Ecto neural progenitor cell (in vitro differentiated cells): ENCODE results near the gene TMPRSS7.

Experiments used
- DNase-seq: peaks from one replicate; pipeline ENCODE4 v3.0.0-alpha.2; 2018; ENCODE audit warnings: low spot score

Gene TMPRSS7

DNA sequence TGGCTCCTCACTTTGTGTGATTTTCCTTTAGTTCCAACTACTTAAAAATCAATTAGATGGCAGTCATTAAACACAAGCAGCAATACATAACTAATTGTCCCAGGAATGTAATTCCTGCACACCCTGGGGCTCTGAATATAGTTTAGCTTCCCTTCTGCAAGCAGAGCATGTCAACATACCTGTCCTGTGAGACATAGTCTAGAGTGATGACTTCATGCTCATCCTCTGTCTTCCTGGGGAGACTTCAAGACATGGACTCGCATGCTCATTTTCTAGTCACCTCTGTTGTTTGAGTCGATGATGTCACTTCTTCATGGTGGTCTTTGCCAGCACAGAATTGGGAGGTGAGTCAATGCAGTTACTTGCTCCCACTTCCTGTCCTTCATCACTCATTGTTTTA is 67.4 kb downstream of the TMPRSS7 start:
- no peak for DNase-seq

DNA sequence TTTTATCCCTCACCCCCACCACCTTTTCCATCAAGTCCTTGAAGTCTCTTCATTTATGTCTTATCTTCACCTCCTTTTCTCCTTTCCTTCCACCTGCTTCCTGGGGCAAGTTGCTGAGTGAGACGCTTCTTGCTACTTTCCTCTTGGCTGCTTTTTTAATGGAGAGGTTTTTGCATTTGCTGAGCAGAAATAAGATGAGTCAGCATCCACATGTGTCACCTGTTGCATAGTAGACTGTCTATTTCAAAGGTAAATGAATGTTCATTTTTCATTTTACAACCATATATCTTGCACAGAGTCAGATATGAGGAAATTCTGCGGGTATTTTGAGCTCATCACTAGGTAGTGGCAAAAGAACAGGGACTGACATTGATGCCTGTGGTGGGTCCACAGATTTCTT is 70.2 kb downstream of the TMPRSS7 start:
- no peak for DNase-seq

DNA sequence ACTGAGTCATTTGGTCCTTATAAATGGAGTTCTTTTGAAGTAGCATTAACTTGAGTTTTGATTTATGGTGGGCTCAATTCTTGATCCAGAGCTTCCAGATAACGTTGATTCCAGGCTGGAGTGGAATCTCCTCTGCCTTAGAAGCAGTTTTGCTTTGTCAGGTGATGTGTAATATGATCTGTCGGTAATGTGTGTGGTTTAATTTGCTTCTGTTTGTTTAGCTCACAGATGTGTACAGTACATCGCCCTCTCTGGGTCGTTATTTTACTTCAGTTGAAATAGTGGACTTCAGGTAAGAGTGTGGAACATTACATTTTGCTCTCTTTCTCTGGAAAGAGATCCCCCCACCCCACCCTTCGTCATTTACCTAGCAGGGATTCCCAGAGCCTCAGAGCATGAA is 74.8 kb downstream of the TMPRSS7 start:
- no peak for DNase-seq

DNA sequence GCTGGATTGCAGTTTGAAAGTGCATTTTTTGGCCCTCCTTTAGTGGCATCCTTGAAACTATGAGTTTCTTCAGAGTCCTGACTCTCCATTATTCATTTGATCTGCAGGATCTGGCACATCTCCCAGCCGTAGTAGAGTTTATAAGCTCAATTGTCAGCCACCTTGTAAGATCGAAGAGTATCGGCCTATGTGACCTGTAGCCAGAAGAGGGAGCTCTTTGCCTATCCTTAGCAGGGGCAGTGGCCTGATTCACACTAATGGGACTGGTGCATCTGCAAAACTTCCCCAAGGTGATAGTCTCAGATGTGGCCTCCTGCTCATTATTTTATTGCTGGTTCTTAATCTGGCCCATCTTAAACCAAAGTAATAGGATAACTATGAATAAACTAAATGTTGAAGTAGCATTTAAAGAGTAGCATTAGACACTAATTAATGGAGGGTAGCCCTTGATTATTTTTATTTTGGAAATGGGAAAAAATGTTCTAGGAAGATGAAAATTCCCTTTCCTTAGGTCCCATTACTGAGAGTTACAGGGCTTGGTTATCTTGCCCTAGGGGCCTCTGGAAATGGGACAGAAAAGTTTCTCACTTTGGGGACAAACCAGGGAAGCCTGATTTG is 77.4 kb downstream of the TMPRSS7 start:
- DNase-seq, result peak; percentile 61

DNA sequence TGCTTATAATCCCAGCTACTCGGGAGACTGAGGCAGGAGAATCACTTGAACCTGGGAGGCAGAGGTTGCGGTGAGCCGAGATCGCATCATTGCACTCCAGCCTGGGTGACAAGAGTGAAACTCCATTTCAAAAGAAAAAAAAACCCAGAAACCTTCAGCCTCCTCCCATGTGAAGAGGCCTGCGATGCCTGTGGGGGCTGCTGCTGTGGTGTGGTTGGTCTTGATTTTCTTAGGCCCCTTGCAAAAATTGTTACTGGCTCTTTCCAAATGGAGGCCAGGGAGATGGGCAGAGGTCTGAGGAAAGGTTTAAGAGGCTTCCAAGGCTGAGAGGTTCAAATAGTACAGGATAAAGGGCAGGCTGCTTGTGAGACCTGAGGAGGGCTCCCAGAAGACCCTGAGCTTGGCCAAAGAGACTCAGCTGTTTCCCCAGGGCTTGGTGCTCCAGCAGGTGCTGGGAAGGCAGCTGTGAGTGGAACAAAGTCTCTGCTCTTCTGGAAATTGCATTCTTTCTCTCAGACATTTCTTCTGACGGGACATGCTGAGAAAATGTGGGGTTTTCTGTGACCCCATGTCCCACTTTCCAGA is 80.1 kb downstream of the TMPRSS7 start:
- DNase-seq, result no peak

DNA sequence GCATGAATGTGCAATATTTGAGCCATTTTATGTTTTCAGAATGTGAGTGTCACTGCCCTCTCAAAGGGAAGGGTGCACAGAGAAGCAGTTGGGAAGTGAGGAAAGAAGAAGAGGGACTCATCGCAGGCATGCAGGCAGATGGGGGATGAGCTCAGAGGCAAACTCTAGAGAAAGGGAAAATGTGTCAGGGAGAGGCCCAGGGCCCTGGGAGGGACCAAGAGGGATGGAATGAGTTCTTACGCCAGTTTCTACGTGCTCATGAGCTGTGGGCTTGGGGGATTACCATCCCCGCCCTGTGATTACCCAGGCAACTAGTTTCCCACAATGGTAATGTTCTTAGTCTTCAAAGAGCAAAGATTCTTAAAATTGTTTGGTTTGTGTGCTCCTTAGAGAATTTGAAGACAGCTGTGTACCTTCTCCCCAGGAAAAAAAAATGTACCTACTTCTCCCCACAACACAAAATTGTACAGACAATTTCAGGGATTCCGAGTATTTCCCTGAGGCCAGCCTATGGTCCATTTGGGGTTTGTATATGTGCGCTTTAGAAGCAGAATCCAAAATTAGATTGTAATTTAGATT is 80.7 kb downstream of the TMPRSS7 start:
- DNase-seq, result no peak

DNA sequence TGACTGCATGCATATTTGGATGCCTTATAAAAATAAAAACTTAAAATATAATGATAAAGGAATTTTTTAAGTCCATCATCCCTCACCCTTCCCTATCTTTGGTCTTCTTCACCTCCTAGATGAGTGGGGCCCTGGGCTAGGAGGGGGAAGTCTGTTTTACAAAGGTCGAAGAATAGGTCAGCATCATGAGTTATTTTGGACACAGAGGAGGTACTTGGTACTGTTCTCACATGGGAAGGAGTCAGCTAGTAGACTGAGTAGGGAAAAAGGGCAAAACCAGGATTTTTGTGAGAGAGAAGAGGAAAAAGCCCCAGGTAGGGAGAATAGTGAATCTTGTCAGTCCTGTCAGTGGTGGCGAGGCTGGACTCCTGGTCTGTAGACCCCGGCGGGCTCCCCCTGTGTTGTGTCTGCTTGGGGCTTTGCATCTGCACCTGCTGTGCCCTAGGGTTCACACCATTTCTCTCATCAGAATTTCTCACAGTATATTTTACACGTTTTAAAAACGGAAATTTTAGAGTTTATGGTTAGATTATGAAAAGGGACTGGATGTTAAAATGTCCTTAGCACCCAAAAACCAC is 81.4 kb downstream of the TMPRSS7 start:
- DNase-seq, result no peak

DNA sequence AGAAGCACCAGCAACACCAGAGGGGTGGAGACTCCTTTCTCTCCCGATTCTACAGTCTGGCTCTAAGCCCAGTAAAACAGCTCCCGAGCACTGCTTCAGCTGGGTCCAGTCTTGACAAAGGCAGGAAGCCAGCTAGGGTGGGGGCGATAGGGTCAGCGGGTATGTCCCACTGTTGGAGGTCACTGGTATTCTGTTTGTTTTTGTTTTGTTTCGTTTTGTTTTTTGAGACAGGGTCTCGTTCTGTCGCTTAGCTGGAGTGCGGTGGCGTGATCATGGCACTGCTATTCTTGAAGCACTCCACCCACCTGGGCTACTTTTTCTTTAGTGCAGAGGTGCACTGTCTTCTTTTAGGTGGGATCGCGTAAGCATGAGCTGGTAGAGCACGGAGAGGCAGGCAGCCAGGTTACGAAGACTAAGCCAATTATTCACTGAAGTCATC is 82.2 kb downstream of the TMPRSS7 start:
- DNase-seq, result no peak

DNA sequence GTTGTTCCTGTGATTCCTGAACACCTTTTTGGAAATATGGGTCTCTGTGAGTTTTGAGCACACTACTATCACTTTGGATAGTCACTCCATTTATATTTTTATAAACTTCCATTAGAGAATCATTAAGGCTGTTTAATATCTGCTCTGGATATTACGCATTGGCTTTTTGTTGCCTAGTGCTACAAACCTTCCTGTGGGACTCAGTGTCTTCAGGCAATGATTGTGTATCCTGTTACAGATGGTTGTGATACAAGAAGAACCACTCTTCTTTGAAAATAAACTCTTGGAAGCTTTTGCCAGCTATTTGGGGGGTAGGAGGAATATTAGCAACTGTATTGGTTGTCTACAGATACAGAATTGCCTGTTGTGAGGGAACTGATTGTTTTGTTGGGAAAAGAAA is 82.9 kb downstream of the TMPRSS7 start:
- no peak for DNase-seq

DNA sequence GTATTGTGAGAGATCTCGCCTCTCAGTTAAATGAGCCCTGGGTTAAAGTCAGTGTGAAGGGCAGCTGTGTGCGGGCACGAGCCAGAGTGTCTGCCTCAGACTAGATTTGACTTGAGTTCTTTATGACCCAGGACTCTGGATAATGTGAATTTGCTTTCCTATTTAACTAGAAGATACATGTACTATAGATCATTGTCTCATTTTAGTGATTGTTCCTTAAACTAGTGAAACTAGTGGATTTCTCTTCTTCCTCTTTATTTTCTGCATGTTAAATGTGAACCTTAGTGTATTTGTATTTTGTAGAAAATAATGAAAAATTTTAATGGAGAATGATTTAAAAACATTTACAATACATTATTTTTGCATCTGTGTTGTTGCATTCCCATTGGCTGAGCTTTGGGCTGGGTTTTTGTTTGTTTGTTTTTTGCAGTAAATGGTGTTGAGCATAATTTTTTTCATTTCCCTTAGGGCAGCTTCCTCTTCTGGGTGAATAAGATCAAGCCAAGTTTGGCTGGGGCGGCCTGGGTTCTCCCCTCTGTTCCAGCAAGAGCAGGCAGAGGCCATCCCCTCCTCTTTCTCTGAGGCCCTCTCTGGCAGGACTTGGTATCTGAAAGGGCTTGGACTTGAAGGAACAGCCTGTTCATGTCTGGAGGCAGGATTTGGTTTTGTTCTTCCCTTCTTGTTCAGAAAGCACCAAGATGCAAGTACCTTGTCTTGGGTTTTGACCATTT is 83.5 kb downstream of the TMPRSS7 start:
- DNase-seq, result no peak

DNA sequence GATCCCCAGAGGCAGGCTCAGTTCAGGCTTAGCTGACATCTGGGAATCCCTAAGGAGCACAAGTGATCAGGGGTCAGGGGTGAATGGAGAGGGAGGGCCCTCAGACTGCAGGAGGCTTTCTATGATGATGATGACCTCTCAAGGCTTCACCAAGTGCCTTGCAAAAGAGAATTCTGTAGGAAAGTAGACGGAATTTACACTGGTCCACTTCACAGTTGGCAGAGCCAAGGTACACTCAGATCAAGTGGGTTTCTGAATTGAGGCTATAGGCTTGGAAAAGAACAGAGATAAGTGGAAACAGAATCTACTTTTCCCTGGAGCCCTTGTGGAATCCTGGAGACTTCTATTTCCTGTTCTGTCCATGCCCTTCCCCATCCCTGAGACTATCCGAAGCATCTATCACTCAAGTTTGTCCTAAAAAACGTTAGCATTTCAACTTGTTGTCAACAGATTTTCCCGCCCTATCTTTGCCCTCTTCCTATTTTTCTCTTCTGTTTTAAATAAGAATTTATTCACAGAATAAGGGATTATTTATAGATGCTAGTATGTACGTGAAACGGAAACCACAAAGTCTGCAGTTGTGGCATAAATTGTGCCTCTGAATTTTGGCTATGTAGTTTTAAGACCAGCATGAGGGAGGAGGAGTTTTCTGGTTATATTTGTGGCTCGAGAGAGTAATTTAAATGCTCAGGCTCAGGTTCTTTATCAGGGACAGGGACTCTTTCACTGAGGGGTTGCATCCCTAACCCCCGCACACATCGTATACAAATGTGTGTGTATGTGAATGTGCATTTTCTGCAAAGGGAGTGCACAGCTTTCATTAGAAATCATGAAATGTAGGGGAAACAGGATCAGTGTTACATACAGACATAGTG is 85.7 kb downstream of the TMPRSS7 start:
- DNase-seq, result no peak

DNA sequence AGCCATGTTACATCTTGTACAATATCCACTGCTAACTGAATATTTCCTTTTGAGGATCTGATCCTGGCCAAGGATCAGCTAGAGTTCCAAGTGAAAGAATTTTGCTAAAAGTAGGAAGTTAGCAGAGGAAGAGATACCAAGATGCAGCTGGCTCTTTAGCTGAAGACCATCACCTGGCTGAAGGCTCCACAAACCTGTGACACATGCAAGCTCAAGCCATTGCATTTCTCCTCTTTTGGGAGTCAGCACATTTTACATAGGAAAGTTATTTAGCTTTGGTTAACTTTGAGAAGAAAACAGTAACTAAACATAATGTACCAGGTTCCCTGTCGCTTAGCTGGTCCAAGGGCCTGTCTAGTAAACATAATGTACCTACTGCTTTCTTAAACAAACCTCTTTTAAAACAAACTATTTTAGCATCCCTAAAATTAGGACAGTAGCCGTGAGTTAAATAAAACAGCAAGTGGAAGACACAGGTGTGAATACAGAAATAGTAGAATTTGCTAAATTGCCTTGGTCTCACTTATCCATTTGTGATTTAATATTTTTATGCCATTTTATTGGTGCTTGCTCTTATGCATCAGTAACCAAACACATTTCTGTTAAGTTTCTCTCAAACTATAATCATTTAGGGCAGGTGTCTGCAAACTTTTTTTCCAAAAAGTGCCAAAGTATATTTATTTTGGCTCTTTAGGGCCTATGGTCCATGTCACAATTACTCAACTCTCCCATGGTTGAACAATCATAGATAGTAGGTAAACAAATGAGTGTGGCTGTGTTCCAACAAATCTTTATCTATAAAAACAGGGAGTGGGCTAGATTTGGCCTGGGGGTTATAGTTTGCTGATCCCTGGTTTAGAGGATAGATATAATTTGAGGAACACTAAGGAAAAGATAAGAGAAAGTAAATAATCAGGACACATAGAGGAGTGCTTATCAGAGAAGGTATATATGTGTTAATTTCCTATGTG is 87.3 kb downstream of the TMPRSS7 start:
- DNase-seq, result no peak

DNA sequence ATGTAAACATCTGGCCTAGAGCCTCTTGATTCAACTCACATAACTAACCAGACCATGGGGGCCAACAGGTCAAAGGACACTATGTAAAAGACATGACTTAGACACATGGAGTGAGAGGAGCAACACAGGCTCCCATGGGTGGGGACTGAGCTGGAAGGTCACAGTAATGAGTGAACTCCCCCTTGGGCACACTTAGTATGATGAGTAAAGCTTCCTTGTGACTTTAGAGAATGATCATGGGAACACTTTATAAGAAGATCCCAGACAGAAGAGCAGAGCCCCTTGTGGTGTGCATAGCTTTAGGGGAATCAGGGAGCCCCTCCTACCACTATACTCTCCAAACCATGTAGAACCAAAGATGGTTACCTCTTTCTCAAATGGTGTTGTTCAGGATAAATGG is 88.3 kb downstream of the TMPRSS7 start:
- no peak for DNase-seq

DNA sequence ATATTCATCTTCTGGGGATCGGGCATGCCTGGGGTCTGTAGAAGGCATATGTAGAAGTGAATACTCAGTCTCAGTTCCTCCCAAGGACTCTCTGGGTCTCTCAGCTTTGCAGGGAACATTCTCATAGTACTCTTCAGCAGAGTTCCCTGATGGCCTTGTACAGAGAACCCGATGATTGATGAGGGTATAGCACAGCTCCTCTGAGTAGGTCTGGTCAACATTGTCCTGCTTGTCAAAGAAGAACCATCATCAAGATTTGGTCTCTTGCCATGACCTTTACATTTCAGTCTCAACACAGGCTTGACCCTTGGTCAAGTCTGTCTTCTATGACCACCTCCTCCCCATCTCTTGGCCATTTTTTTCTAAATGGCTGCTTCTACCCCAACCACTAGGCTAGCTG is 89.0 kb downstream of the TMPRSS7 start:
- DNase-seq, result no peak

DNA sequence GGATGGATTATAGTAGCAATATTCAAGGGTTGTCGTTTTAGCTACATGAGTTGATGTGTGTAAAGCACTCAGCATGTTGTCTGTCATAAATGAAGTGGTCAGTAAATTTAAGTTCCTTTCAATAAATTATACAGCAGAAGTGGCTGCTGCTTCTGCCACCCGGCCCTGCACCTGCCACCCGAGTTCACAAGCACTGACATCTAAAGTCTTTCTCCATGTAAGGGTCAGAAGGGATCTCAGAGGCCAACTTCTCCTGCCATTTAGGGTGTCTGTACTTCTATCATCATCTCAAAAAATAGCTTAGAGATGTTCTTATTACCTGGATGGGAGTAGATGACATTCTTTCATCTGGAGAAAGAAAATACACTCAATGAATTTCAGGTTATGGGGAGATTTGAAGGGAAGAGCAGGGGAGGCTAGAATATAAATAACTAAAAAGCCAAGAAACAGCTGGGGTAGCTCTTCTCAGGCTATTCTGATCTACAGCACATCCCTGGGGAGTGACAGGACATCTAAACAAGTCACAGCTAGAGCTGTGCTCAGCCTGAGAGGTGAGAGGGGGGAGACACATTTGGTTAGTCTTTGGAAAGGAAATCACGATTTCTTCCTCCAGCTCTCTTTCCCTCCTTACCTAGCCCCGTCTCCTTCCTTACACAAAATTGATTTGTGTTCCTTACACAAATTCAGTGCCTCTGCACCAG is 90.5 kb downstream of the TMPRSS7 start:
- DNase-seq, result no peak

DNA sequence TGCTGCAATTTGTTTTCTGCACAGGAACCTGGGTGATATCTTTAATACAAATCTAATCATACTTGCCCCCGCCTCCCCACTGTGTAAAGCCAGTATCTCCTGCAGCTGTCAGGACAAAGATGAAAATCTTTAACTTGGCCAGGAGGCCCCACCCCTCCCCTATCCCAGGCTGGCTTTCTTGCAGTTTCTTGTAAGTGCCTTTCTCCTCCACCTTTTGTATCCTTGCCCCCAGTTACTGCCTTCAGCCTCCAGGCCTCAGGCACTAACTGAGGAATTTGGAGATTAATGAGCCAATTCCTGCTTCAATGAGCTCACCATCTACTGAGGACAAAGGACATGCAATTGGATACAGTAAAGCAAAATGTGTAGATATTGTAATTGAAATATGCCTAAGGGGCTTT is 92.0 kb downstream of the TMPRSS7 start:
- DNase-seq, result peak; percentile 61

DNA sequence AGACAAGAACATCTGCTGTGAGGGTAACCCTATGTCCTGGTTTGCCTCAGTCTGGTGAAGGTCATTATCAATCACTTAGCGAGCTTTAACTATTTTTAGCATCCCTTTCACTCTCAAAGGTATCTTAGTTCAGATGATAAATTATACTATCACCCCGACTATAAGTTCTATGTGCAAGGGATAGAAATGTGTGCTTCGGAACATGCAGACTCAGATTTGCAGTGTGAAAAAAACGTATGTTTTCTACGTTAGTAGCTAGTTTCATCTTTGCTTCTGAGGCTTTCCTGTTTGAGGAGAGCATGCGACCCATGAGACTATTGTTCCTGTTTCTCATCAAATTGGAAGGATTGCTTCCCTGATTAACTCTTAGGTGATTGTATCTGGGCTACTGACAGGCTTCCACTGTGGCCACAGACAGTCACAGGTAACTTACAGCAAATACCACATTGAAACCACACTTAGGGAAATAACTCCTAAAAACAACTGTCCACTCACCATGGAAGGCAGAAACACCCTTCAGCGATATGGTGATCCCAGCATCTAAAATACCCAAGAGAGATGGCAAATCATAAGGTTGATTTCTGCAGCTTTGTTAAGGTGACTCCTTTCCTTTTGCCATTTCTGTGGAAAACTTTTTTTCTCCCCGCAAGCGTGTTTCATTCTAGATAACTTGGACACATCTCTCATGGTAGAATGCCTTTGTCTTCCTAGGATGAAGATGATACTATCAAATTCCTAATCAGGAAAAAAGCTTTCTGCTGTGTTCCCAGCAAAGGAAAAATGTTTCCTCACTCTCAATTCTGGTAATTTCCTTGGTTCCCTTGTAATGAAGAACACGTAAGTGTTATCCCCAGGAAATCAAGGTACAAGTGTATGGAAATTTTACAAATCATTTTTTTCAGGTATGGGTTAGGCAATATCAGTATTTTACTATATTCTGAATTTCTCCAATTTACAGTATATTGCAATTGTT is 93.3 kb downstream of the TMPRSS7 start:
- no peak for DNase-seq

DNA sequence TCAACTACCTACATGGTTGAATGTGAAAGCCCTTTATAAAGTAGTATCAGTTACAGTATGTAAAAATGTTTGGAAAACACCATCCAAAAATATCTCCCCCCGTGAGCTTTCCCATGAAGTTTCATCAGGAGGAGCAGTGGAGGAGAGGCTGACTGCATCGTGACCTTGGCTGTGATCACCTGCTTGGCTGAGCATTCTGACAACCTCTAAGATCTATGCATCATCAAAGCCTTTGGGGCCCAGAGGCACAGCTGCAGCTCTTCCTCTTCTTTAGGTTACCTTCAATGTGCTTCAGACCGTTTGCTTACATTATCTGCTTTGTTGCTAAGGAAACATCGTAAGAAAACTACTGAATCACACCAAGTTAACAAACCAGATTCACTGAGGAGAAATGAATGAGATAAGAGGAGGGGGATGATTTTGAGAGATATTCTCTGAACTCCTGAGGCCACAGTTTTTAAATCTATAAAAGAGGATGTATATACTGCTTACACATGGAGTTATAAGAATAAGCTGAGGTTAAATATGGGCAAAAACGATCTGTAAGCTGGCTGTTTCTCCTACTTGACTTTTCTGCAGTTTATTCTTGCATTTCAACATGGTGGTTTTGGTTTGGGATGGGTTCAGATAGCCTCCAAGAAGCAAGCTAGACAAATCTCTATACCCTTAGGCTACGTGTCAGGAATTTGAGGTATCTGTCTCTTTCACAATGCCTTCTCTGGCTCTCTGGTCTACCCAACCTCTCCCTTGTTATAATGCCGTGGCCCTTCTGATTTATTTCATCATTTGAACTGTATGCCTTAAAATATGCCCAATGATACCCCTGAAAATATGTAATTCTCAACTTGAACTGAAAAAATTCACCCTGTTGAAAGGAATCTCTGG is 94.5 kb downstream of the TMPRSS7 start:
- DNase-seq, result no peak
